HepG2 (cell line): ENCODE results near the gene DOCK3. TPM values are rescaled to one million over a fixed set of nuclear protein-coding genes. Genes with fewer than 3 reads are reported as not detected.

Experiments
- ATAC-seq: fragments of 200-7000 bp; cut with Tn5 transposase; 3 replicates; pipeline ENCODE4 v1.9.1; 2020; ENCODE audit warnings: mild to moderate bottlenecking, moderate library complexity
- BruUV-seq: library from RNA; stranded (reverse); fragments of 400-500 nt; replicated peaks from 2 replicates; lab custom pipeline; 2021; lab: Mats Ljungman, UMichigan
- CTCF ChIA-PET: fragments of 300-600 bp; formaldehyde crosslinking; extraction: SDS; loops from one replicate; lab custom pipeline; 2021; ENCODE audit warnings: low total read pairs, inconsistent platforms, low intra/inter-chr PET ratio; lab: Yijun Ruan, JAX
- POLR2A ChIA-PET: fragments of 350-600 bp; sonication (Branson Sonifier 250); formaldehyde crosslinking; loops from one replicate; lab custom pipeline; 2020; ENCODE audit warnings: antibody characterized with exemption, inconsistent platforms; lab: Yijun Ruan, JAX
- DNase-seq: peaks from one replicate; pipeline ENCODE4 v3.0.0-alpha.2; 2015; ENCODE audit warnings: low spot score
- FAIRE-seq: peaks from 3 replicates; lab custom pipeline; 2011; peaks lifted over from hg19 to GRCh38; lab: Jason Lieb, UNC
- H2AFZ ChIP-seq: one replicate; pipeline ENCODE4 v1.6.1; 2011; ENCODE audit warnings: low read length, inconsistent platforms
- H3K27ac ChIP-seq: fragments of 300-600 bp; 3 replicates; pipeline ENCODE4 v1.8.0; 2011; ENCODE audit warnings: mixed run types, mild to moderate bottlenecking, mixed read lengths, low read length, inconsistent platforms; ENCODE audit not compliant: insufficient read depth; ENCODE audit errors: extremely low read length
- H3K27me3 ChIP-seq, 2 experiments: fragments of 200-600 bp in 1 of 2; 2 replicates in 1 of 2; 3 replicates in 1 of 2; pipeline versions ENCODE4 v1.6.0 to v1.8.0; 2011; ENCODE audit warnings: low read length in 2 of 2, mild to moderate bottlenecking in 2 of 2, moderate library complexity in 2 of 2, inconsistent platforms in 1 of 2; ENCODE audit not compliant: insufficient read depth in 2 of 2, control insufficient read depth in 1 of 2
- H3K36me3 ChIP-seq, 2 experiments: fragments of 200-600 bp in 1 of 2; replicated peaks in 1 of 2; 2 replicates in 1 of 2; 3 replicates in 1 of 2; pipeline versions ENCODE4 v1.5.1 to v1.8.0; 2011; ENCODE audit warnings: low read length in 2 of 2, inconsistent platforms in 1 of 2; ENCODE audit not compliant: insufficient read depth in 2 of 2, control insufficient read depth in 1 of 2
- H3K4me1 ChIP-seq: 2 replicates; pipeline ENCODE4 v1.5.1; 2012; ENCODE audit warnings: low read length, inconsistent platforms; ENCODE audit not compliant: insufficient read depth
- H3K4me2 ChIP-seq: 2 replicates; pipeline ENCODE4 v1.6.0; 2011; ENCODE audit warnings: low read depth, low read length, inconsistent platforms
- H3K4me3 ChIP-seq, 3 experiments: fragments of 200-600 bp in 1 of 3; sonication (generic), shearing (Covaris generic) in 1 of 3; replicated peaks in 1 of 3; 2 replicates each; pipeline ENCODE4 v1.5.1; 2011 to 2016; ENCODE audit warnings: low read length in 3 of 3, inconsistent platforms in 2 of 3, low read depth in 2 of 3, mild to moderate bottlenecking in 2 of 3, control low read depth in 1 of 3, mixed read lengths in 1 of 3; ENCODE audit not compliant: insufficient read depth in 1 of 3
- H3K79me2 ChIP-seq: one replicate; pipeline ENCODE4 v1.6.1; 2011; ENCODE audit warnings: low read length, inconsistent platforms; ENCODE audit not compliant: insufficient read depth
- H3K9ac ChIP-seq: 2 replicates; pipeline ENCODE4 v1.6.0; 2011; ENCODE audit warnings: mild to moderate bottlenecking, low read depth, low read length, inconsistent platforms; ENCODE audit not compliant: insufficient read depth
- H3K9me3 ChIP-seq: 2 replicates; pipeline ENCODE4 v1.5.1; 2012; ENCODE audit warnings: mild to moderate bottlenecking, low read length
- H4K20me1 ChIP-seq: 2 replicates; pipeline ENCODE4 v1.6.0; 2011; ENCODE audit warnings: inconsistent platforms, mild to moderate bottlenecking, low read length, moderate library complexity; ENCODE audit not compliant: insufficient read depth
- ATF3 ChIP-seq: sonication (generic); formaldehyde crosslinking; IDR thresholded peaks from 2 replicates; pipeline ENCODE4 v1.4.0; 2020; ENCODE audit warnings: missing genetic modification reagents
- ATF7-NPFF ChIP-seq: sonication (generic); formaldehyde crosslinking; IDR thresholded peaks from 2 replicates; pipeline ENCODE4 v1.8.1; 2023; ENCODE audit warnings: mild to moderate bottlenecking, low read depth, missing genetic modification reagents, moderate library complexity
- BRD4 ChIP-seq: sonication (generic); formaldehyde crosslinking; IDR thresholded peaks from 2 replicates; pipeline ENCODE4 v1.4.0; 2020; ENCODE audit warnings: missing genetic modification reagents
- DDIT3 ChIP-seq: sonication (generic); formaldehyde crosslinking; IDR thresholded peaks from 2 replicates; pipeline ENCODE4 v1.4.0; 2020; ENCODE audit warnings: mild to moderate bottlenecking, missing genetic modification reagents
- E2F5 ChIP-seq: sonication (generic); formaldehyde crosslinking; conservative IDR thresholded peaks from 2 replicates; pipeline ENCODE4 v1.4.0; 2020; ENCODE audit warnings: missing genetic modification reagents
- ISX ChIP-seq: sonication (generic); formaldehyde crosslinking; conservative IDR thresholded peaks from 2 replicates; pipeline ENCODE4 v1.5.0; 2020; ENCODE audit warnings: missing genetic modification reagents
- KDM3A ChIP-seq: IDR thresholded peaks from 2 replicates; pipeline ENCODE4 v1.6.1; 2018; ENCODE audit warnings: low read depth, missing compliant biosample characterization
- NCOR1 ChIP-seq: fragments of 200-600 bp; sonication (generic); IDR thresholded peaks from 2 replicates; pipeline ENCODE4 v1.7.0; 2017; ENCODE audit warnings: antibody characterized with exemption, low read length, borderline replicate concordance
- NONO ChIP-seq, 2 experiments: fragments of 450-650 bp in 1 of 2; sonication (generic) in 1 of 2; formaldehyde crosslinking in 1 of 2; IDR thresholded peaks in 1 of 2; conservative IDR thresholded peaks in 1 of 2; 2 replicates each; pipeline versions ENCODE4 v1.6.1 to v1.8.0; 2017 to 2022; ENCODE audit warnings: mild to moderate bottlenecking in 1 of 2, missing genetic modification reagents in 1 of 2, moderate library complexity in 1 of 2
- SATB2 ChIP-seq: sonication (generic); formaldehyde crosslinking; IDR thresholded peaks from 2 replicates; pipeline ENCODE4 v1.5.0; 2020; ENCODE audit warnings: missing genetic modification reagents
- SOX13 ChIP-seq, 3 experiments: fragments of 450-650 bp in 1 of 3; sonication (generic) in 1 of 3; formaldehyde crosslinking in 1 of 3; IDR thresholded peaks in 2 of 3; conservative IDR thresholded peaks in 1 of 3; 2 replicates each; pipeline versions ENCODE4 v1.5.0 to v1.6.1; 2016 to 2020; ENCODE audit warnings: antibody characterized with exemption in 1 of 3, mild to moderate bottlenecking in 1 of 3, missing compliant biosample characterization in 1 of 3, missing genetic modification reagents in 1 of 3, moderate library complexity in 1 of 3
- ZNF598 ChIP-seq: sonication (generic); formaldehyde crosslinking; IDR thresholded peaks from 2 replicates; pipeline ENCODE4 v1.5.1; 2020; ENCODE audit warnings: mild to moderate bottlenecking, missing genetic modification reagents, borderline replicate concordance
- ZNF720 ChIP-seq: sonication (generic); formaldehyde crosslinking; IDR thresholded peaks from 2 replicates; pipeline ENCODE4 v1.4.0; 2020; ENCODE audit warnings: missing genetic modification reagents
- WGBS: methylation state at CpG from one replicate; pipeline ENCODE4 v1.1.6; 2017; ENCODE audit warnings: low lambda C conversion rate; 5-methylcytosine and 5-hydroxymethylcytosine counted together
- in situ Hi-C: cut with HindIII; loops from 2 replicates; pipeline ENCODE4 v1.10.0; 2017; ENCODE audit warnings: low pct_unique_long_range_greater_than_20kb; ENCODE audit not compliant: extremely low pct_ligation_motif_present
- intact Hi-C: fragments of 100-400 bp; cut with micrococcal nuclease; formaldehyde crosslinking; loops from one replicate; pipeline ENCODE4 v1.10.0; 2022; ENCODE audit not compliant: unreplicated experiment
- polyA plus RNA-seq, 8 experiments: library from polyadenylated mRNA; depleted of rRNA in 3 of 8; stranded (reverse) in 7 of 8; unstranded in 1 of 8; fragments of >200 nt; fragmentation: Illumina TruSeq in 4 of 8; extraction: Trizol in 4 of 8; gene quantifications; 2 replicates each; pipeline versions ENCODE4 v1.2.1 to v1.2.3, GENCODE V29; 2011 to 2016; ENCODE audit warnings: low read depth in 4 of 8, missing spikeins in 1 of 8, mixed read lengths in 1 of 8; ENCODE audit not compliant: insufficient read depth in 1 of 8
- total RNA-seq, 5 experiments: library from RNA; depleted of rRNA; stranded (reverse); fragments of >200 nt; fragmentation: Illumina TruSeq; extraction: Trizol; gene quantifications; 2 replicates each; pipeline ENCODE4 v1.2.3, GENCODE V29; 2016; ENCODE audit warnings: low read depth in 1 of 5
- TF ChIP-seq, protein P1 (sequence below): sonication (generic); formaldehyde crosslinking; IDR thresholded peaks from 2 replicates; pipeline ENCODE4 v1.4.0; 2020; ENCODE audit warnings: missing genetic modification reagents

The DOCK3 gene
- total and polyA plus RNA-seq, 2 of the 13 experiments (the other 11 are each of a cell fraction or from before 2014, with no cell fraction given) = not detected

DNA sequence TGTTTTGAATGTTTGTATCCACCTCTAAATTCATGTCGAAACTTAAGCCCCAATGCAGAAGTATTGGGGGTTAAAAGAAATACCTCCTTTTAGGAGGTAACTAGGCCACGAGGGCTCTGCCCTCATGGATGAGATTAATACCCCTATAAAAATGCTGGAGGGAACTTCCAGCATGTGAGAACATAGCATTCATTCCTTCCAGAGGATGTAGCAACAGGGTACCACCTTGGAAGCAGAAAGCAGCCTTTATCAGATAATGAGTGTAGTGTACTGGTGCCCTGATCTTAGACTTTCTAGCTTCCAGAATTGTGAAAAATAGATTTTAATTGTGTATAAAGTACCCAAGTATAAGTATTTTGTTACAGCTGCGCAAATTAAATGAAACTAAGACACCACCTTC lies 356.9 kb downstream of the DOCK3 start:
- ATAC-seq = no peak
- no peak for FAIRE-seq
- no peaks in the 10 kb centered on the region for H3K36me3 ChIP-seq

GRCh38 chr3:51035630-51036029 lies 360.9 kb downstream of the DOCK3 start:
- H3K27me3 ChIP-seq = no peaks in the 10 kb centered on the region; a peak in 1 of 5 replicates
- H3K79me2 ChIP-seq = no peaks in the 10 kb centered on the region
- in situ Hi-C loops (no loop called here), intact Hi-C loops (no loop called here)
- CTCF ChIA-PET = no interaction called here
- no peak for ATAC-seq
- no peaks in the 10 kb centered on the region for H4K20me1 ChIP-seq
- H3K4me2 ChIP-seq = no peak overlapping the region
- H3K9ac ChIP-seq = no peak overlapping the region
- FAIRE-seq = no peak
- no peak overlapping the region for H3K4me3 ChIP-seq
- BruUV-seq = no TSS peak
- H3K9me3 ChIP-seq = no peaks in the 10 kb centered on the region
- H2AFZ ChIP-seq = no peak overlapping the region
- DNase-seq = no peak
- no peaks in the 10 kb centered on the region for H3K36me3 ChIP-seq
- H3K4me1 ChIP-seq = no peaks in the 10 kb centered on the region
- POLR2A ChIA-PET = no interaction called here
- TF ChIP-seq, protein P1, sequence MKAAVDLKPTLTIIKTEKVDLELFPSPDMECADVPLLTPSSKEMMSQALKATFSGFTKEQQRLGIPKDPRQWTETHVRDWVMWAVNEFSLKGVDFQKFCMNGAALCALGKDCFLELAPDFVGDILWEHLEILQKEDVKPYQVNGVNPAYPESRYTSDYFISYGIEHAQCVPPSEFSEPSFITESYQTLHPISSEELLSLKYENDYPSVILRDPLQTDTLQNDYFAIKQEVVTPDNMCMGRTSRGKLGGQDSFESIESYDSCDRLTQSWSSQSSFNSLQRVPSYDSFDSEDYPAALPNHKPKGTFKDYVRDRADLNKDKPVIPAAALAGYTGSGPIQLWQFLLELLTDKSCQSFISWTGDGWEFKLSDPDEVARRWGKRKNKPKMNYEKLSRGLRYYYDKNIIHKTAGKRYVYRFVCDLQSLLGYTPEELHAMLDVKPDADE (CRISPR knock-in tag) = no peak
- TF ChIP-seq ZNF720 (CRISPR knock-in tag) (no peak), ATF3 (CRISPR knock-in tag) (no peak), BRD4 (CRISPR knock-in tag) (no peak), SOX13 (IDR thresholded peaks at IDR 0.05) (no peak), SOX13 (CRISPR knock-in tag; conservative IDR thresholded peaks at IDR 0.05 in 1 of 2, IDR thresholded peaks at IDR 0.05 in 1 of 2) (no peak), NONO (IDR thresholded peaks at IDR 0.05) (no peak), NONO (CRISPR knock-in tag; conservative IDR thresholded peaks at IDR 0.05) (no peak), ATF7-NPFF (CRISPR knock-in tag) (no peak), SATB2 (no peak), ISX (CRISPR knock-in tag) (no peak), DDIT3 (CRISPR knock-in tag) (no peak), E2F5 (no peak), ZNF598 (CRISPR knock-in tag) (no peak), NCOR1 (no peak)
- no peak overlapping the region for H3K27ac ChIP-seq

More for the DNA sequence above, 356.9 kb downstream of the DOCK3 start:
- Histone ChIP-seq H3K79me2 (no peaks in the 10 kb centered on the region), H3K27me3 (no peaks in the 10 kb centered on the region), H3K27ac (no peak overlapping the region), H4K20me1 (no peaks in the 10 kb centered on the region), H3K9me3 (no peaks in the 10 kb centered on the region), H2AFZ (no peak overlapping the region), H3K4me1 (no peaks in the 10 kb centered on the region), H3K9ac (no peak overlapping the region), H3K4me2 (no peak overlapping the region), H3K4me3 (no peak overlapping the region)
- ChIA-PET CTCF (no interaction called here), POLR2A (no interaction called here)
- TF ChIP-seq KDM3A (CRISPR knock-in tag) = no peak
- 2% methylated on average over 3 of the region's 3 CpGs for WGBS
- no peak for DNase-seq
- no TSS peak for BruUV-seq
- intact Hi-C loops = no loop called here
- in situ Hi-C loops = no loop called here
